Measurements from ENCODE around the gene STK40. TPM values are rescaled to one million over a fixed set of nuclear protein-coding genes. Genes with fewer than 3 reads are reported as not detected.

Gene STK40
- total RNA-seq, 4 donors from 2014 or later: 58.7 to 73.1 (median 63.0) TPM

DNA sequence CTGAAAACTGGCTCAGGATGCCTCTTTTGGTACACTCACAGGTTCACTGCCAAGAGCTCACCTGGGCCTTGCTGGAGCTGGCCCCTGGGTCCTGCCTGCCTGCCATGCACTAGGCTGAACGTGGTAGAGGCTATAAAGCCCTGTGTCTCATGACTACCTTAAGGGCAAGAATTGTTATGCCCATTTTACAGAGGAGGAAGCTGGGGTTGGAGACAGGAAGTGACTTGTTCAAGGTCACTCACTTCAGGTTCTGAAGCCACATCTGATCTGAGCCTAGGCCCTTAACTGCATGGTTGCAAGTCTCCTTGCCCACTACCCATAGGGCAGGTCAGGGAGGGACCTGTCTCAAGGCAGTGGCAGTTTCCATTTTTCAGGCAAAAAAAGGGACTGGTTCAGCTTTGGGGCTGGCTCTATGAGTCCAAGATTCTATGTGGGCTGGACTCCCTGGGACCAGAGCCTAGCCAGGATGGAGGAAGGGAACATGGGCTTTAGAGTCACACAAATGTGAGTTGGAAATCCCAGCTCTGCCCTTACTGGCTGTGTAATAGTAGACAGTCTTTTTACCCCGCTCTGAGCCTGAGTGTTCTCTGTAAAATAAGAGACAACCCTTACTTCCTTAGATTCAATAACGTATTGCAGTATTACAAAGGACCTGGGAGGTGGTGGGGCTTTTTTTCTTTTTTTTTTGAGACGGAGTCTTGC lies 7.8 kb downstream of the STK40 start:
- no peak overlapping the region for H3K4me3 ChIP-seq (ENCODE audit: low read depth, poor library complexity, severe bottlenecking)
- WGBS, 2 donors: 66 to 83% methylated on average over 4 of the region's 4 CpGs
- TF ChIP-seq POLR2A (IDR thresholded peaks at IDR 0.05) (no peak), CTCF (IDR thresholded peaks at IDR 0.05) (no peak)
- intact Hi-C loops (cut with DNase I; ENCODE audit: low total_unique reads): no loop called here
- DNase-seq (ENCODE audit: low spot score in 2 of 2): no peak

DNA sequence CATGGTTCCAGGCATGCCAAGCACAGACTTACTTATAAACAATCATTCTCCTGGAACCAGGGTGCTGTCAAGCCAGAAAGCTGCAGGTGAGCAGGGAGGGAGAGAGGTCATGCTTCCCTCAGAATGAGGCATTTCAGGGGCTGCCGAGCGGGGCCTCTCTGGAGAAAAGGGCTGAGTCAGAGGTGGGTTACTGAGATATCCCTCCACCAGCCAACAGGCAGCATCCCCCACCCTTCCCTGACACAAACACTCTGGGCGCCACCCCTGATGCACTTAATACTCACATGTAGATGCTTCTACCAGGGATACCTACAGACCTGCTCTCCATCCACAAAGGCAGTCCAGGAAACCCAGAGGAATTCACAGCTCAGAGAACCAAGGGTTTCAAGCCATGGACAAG lies 13.1 kb downstream of the STK40 start:
- intact Hi-C loops (cut with DNase I; ENCODE audit: low total_unique reads): no loop called here
- WGBS, 2 donors: 81 to 90% methylated on average over 3 of the region's 3 CpGs
- DNase-seq (ENCODE audit: low spot score in 2 of 2): no peak
- no peak overlapping the region for H3K4me3 ChIP-seq (ENCODE audit: low read depth, poor library complexity, severe bottlenecking)
- TF ChIP-seq POLR2A (IDR thresholded peaks at IDR 0.05) (no peak), CTCF (IDR thresholded peaks at IDR 0.05) (no peak)

GRCh38 chr1:36369061-36369861 lies 16.5 kb downstream of the STK40 start:
- 55% methylated on average over 7 of the region's 7 CpGs for WGBS, 2 donors
- peak; percentile 74 to 94 for DNase-seq (ENCODE audit: low spot score in 2 of 2)
- intact Hi-C loops (cut with DNase I; ENCODE audit: low total_unique reads): no loop called here
- no peak overlapping the region for H3K4me3 ChIP-seq (ENCODE audit: low read depth, poor library complexity, severe bottlenecking)
- TF ChIP-seq POLR2A (IDR thresholded peaks at IDR 0.05): no peak
- peak in 1 of 3 donors; percentile 71 for TF ChIP-seq CTCF (IDR thresholded peaks at IDR 0.05)

GRCh38 chr1:36367798-36368197 lies 17.9 kb downstream of the STK40 start:
- intact Hi-C loops (cut with DNase I; ENCODE audit: low total_unique reads): no loop called here
- TF ChIP-seq POLR2A (IDR thresholded peaks at IDR 0.05) (no peak), CTCF (IDR thresholded peaks at IDR 0.05) (no peak)
- 82 to 96% methylated on average over 4 of the region's 4 CpGs for WGBS, 2 donors

GRCh38 chr1:36367066-36367465 lies 18.7 kb downstream of the STK40 start:
- WGBS, 2 donors: 78 to 89% methylated on average over 5 of the region's 5 CpGs
- H3K4me3 ChIP-seq (ENCODE audit: low read depth, poor library complexity, severe bottlenecking): no peak overlapping the region
- no peak for TF ChIP-seq POLR2A (IDR thresholded peaks at IDR 0.05)
- no peak for TF ChIP-seq CTCF (IDR thresholded peaks at IDR 0.05)
- intact Hi-C loops (cut with DNase I; ENCODE audit: low total_unique reads): no loop called here
- no peak for DNase-seq (ENCODE audit: low spot score in 2 of 2)

More at GRCh38 chr1:36367798-36368197, 17.9 kb downstream of the STK40 start:
- no peak overlapping the region for H3K4me3 ChIP-seq (ENCODE audit: low read depth, poor library complexity, severe bottlenecking)
- DNase-seq (ENCODE audit: low spot score in 2 of 2): no peak
